BE2C (cell line): ENCODE results near the gene METTL6.
"Not testable (repeated sequence)": the region's sequence is repeated elsewhere in the genome, so short reads cannot be mapped to it uniquely, and the experiment has no call there.

Experiments used
- DNase-seq: peaks from one replicate; pipeline ENCODE4 v3.0.0-alpha.2; 2020
- H3K27me3 ChIP-seq: fragments of 250-450 bp; sonication (Bioruptor Pico); 2 replicates; pipeline ENCODE4 v1.5.1; 2020; ENCODE audit warnings: mild to moderate bottlenecking
- H3K36me3 ChIP-seq: fragments of 250-450 bp; sonication (Bioruptor Pico); 2 replicates; pipeline ENCODE4 v1.5.1; 2020; ENCODE audit warnings: mild to moderate bottlenecking
- H3K4me1 ChIP-seq: fragments of 250-450 bp; sonication (Bioruptor Pico); 2 replicates; pipeline ENCODE4 v1.5.1; 2020
- H3K4me3 ChIP-seq: 2 replicates; pipeline ENCODE4 v1.5.1; 2011; ENCODE audit warnings: low read depth, low read length
- H3K9me3 ChIP-seq: fragments of 250-450 bp; sonication (Bioruptor Pico); 2 replicates; pipeline ENCODE4 v1.5.1; 2020
- TF ChIP-seq, protein P1 (sequence below): IDR thresholded peaks from 2 replicates; pipeline ENCODE4 v1.5.1; 2012; ENCODE audit warnings: mild to moderate bottlenecking, low read depth, low read length

The METTL6 gene

DNA sequence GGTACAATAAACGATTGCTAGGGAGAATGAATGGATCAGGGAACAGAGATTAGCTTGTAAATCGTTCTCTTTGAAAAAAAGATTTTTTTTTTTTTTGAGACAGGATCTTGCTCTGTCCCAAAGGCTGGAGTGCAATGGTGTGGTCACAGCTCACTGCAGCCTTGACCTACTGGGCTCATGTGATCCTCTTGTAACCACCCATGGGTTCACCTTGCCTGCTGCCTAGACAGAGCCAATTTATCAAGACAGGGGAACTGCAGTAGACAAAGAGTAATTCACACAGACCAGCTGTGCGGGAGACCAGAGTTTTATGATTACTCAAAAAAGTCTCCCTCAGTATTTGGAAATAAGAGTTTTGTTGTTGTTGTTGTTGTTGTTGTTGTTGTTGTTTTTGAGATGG, 39.6 kb downstream of the METTL6 start:
- no peaks in the 10 kb centered on the region for H3K4me1 ChIP-seq

GRCh38 chr3:15387171-15387581, 40.2 kb downstream of the METTL6 start:
- no peaks in the 10 kb centered on the region for H3K27me3 ChIP-seq
- no peak overlapping the region for H3K4me3 ChIP-seq
- DNase-seq, result no peak
- TF ChIP-seq, protein P1, sequence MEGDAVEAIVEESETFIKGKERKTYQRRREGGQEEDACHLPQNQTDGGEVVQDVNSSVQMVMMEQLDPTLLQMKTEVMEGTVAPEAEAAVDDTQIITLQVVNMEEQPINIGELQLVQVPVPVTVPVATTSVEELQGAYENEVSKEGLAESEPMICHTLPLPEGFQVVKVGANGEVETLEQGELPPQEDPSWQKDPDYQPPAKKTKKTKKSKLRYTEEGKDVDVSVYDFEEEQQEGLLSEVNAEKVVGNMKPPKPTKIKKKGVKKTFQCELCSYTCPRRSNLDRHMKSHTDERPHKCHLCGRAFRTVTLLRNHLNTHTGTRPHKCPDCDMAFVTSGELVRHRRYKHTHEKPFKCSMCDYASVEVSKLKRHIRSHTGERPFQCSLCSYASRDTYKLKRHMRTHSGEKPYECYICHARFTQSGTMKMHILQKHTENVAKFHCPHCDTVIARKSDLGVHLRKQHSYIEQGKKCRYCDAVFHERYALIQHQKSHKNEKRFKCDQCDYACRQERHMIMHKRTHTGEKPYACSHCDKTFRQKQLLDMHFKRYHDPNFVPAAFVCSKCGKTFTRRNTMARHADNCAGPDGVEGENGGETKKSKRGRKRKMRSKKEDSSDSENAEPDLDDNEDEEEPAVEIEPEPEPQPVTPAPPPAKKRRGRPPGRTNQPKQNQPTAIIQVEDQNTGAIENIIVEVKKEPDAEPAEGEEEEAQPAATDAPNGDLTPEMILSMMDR, result no peak
- no peaks in the 10 kb centered on the region for H3K9me3 ChIP-seq
- no peaks in the 10 kb centered on the region for H3K36me3 ChIP-seq
- H3K4me1 ChIP-seq, result no peaks in the 10 kb centered on the region

More for the DNA sequence above, 39.6 kb downstream of the METTL6 start:
- TF ChIP-seq, protein P1, result no peak
- DNase-seq, result no peak
- H3K4me3 ChIP-seq, result no peak overlapping the region
- no peaks in the 10 kb centered on the region for H3K36me3 ChIP-seq
- no peaks in the 10 kb centered on the region for H3K9me3 ChIP-seq
- H3K27me3 ChIP-seq, result no peaks in the 10 kb centered on the region

GRCh38 chr3:15386654-15386955, 40.7 kb downstream of the METTL6 start:
- H3K27me3 ChIP-seq, H3K36me3 ChIP-seq, H3K9me3 ChIP-seq, DNase-seq, H3K4me3 ChIP-seq, H3K4me1 ChIP-seq: not testable (repeated sequence)

DNA sequence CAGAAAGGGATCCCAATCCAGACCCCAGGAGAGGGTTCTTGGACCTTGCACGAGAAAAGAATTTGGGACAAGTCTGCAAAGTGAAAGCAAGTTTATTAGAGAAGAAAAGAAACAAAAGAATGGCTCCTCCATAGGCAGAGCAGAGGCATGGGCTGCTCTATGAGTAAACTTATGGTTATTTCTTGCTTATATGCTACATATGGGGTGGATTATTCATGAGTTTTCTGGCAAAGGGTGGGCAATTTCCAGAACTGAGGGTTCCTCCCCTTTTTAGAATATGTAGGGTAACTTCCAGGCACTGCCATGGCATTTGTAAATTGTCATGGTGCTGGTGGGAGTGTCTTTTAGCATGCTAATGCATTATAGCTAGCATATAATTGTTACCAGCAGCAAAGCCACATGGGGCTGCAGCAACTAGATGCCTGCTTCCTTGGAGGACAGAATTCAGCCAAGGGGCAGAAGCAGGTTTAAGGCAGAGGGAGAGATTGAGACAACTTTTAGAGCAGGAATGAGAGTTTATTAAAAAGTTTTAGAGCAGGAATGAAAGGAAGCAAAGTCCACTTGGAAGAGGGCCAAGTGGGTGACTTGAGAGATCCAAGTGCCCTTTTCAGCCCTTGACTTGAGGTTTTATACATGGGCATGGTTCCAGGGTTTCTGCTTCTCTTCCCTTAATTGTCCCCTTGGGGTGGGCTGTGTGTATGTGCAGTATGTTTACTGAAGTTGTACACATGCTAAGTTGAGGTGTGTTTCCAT, 41.3 kb downstream of the METTL6 start:
- no peaks in the 10 kb centered on the region for H3K4me1 ChIP-seq
- H3K36me3 ChIP-seq, result no peaks in the 10 kb centered on the region
- TF ChIP-seq, protein P1, result no peak
- no peaks in the 10 kb centered on the region for H3K27me3 ChIP-seq
- no peak overlapping the region for H3K4me3 ChIP-seq
- no peak for DNase-seq
- H3K9me3 ChIP-seq, result no peaks in the 10 kb centered on the region

DNA sequence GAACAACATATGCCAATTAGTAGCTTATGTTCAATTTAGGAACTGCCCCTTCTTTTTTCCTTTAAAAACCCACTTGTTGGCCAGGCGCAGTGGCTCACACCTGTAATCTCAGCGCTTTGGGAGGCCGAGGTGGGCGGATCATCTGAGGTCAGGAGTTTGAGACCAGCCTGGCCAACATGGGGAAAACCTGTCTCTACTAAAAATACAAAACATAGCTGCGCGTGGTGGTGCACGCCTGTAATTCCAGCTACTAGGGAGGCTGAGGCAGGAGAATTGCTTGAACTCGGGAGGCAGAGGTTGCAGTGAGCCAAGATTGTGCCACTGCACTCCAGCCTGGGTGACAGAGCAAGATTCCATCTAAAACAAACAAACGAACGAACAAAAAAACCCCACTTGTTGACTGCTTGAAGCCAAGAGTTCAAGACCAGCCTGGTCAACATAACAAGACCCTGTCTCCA, 42.1 kb downstream of the METTL6 start:
- H3K4me1 ChIP-seq, H3K36me3 ChIP-seq, H3K4me3 ChIP-seq, H3K27me3 ChIP-seq, H3K9me3 ChIP-seq, DNase-seq: not testable (repeated sequence)

- H3K4me3 ChIP-seq, result no peak overlapping the region
- TF ChIP-seq, protein P1, result no peak
Observed at GRCh38 chr3:15384510-15385237, 42.7 kb downstream of the METTL6 start.

DNA sequence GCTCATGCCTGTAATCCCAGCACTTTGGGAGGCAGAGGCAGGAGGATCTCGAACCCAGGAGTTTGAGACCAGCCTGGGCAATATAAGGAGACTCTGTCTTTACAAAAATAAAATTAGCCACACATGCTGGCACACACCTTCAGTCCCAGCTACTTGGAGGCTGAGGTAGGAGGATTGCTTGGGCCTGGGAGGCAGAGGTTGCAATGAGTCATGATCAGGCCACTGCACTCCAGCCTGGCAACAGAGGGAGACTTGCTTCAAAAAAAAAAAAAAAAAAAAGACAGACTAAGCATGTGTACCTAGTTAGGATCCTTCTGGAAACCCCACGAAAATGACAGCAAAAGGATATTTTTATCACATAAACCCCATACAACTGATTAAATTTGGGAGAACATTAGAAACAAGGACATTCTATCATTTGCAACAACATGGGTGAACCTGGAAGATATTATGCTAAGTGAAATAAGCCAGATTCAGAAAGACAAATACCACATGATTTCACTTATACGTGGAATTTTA, 44.9 kb downstream of the METTL6 start:
- H3K36me3 ChIP-seq, result no peaks in the 10 kb centered on the region
- no peaks in the 10 kb centered on the region for H3K4me1 ChIP-seq
- DNase-seq, result no peak
- TF ChIP-seq, protein P1, result no peak
- no peak overlapping the region for H3K4me3 ChIP-seq
- H3K27me3 ChIP-seq, result no peaks in the 10 kb centered on the region
- H3K9me3 ChIP-seq, result no peaks in the 10 kb centered on the region

More at GRCh38 chr3:15384510-15385237, 42.7 kb downstream of the METTL6 start:
- H3K27me3 ChIP-seq, result no peaks in the 10 kb centered on the region
- H3K9me3 ChIP-seq, result no peaks in the 10 kb centered on the region
- no peak for DNase-seq
- no peaks in the 10 kb centered on the region for H3K36me3 ChIP-seq
- no peaks in the 10 kb centered on the region for H3K4me1 ChIP-seq
